Measurements from ENCODE around the gene SPRR4. TPM values are rescaled to one million over a fixed set of nuclear protein-coding genes. Genes with fewer than 3 reads are reported as not detected.

The SPRR4 gene
- total RNA-seq, 1 donor from 2014 or later, result not detected

DNA sequence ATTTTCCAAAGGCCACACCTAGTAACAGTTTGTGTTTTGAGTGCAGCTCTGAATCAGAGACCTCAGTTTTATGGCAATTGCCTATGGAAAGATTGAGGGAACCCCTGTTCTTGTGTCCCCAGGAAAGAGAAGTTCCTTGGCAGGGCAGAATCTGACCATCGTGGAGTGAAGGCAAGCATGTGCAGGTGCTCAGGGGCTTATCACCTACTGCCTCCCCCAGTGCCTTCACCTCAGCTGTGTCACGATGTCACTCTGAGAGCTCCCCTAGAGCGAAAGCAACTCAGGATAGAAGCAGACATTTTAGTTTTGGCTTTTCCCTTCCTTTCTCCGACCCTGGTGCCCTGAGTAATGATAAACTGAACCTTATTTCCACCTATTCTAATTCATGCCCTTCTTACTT lies 11.6 kb downstream of the SPRR4 start:
- Mint-ChIP-seq H3K27me3 (ENCODE audit: unreplicated experiment) (no peaks in the 10 kb centered on the region), H3K36me3 (ENCODE audit: unreplicated experiment) (no peaks in the 10 kb centered on the region), H3K4me1 (ENCODE audit: low read depth, unreplicated experiment) (peaks cover 3% of the 10 kb centered on the region), H3K4me3 (ENCODE audit: unreplicated experiment) (no peak overlapping the region), H3K27ac (ENCODE audit: unreplicated experiment) (no peak overlapping the region), H3K9me3 (ENCODE audit: unreplicated experiment) (no peaks in the 10 kb centered on the region)
- TF ChIP-seq, protein P1, sequence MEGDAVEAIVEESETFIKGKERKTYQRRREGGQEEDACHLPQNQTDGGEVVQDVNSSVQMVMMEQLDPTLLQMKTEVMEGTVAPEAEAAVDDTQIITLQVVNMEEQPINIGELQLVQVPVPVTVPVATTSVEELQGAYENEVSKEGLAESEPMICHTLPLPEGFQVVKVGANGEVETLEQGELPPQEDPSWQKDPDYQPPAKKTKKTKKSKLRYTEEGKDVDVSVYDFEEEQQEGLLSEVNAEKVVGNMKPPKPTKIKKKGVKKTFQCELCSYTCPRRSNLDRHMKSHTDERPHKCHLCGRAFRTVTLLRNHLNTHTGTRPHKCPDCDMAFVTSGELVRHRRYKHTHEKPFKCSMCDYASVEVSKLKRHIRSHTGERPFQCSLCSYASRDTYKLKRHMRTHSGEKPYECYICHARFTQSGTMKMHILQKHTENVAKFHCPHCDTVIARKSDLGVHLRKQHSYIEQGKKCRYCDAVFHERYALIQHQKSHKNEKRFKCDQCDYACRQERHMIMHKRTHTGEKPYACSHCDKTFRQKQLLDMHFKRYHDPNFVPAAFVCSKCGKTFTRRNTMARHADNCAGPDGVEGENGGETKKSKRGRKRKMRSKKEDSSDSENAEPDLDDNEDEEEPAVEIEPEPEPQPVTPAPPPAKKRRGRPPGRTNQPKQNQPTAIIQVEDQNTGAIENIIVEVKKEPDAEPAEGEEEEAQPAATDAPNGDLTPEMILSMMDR (IDR thresholded peaks at IDR 0.05; ENCODE audit: partially characterized antibody, unreplicated experiment), result no peak
- DNase-seq, result no peak

DNA sequence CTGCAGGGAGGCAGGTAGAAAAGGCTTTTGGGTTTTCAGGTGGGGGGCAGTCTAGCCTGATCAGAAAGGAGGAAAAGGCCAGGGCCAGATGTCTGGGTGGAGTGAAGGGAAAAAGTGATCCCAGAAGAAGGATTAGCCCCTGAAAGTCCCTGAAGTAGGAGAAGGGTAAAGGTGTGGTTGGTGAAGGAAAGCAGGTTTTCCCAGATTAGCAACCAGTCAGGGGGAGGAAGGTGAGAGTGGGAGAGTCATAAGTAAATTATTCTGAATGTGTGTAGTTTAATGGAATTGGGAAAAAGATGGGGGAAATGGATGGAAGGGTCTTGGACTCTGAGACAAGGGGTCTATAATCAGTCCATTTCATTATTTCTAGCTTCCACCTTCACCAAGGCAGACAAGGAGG lies 12.8 kb downstream of the SPRR4 start:
- Mint-ChIP-seq H3K27me3 (ENCODE audit: unreplicated experiment) (no peaks in the 10 kb centered on the region), H3K9me3 (ENCODE audit: unreplicated experiment) (no peaks in the 10 kb centered on the region), H3K27ac (ENCODE audit: unreplicated experiment) (no peak overlapping the region), H3K4me3 (ENCODE audit: unreplicated experiment) (peak overlapping the region; percentile 21), H3K4me1 (ENCODE audit: low read depth, unreplicated experiment) (peaks cover 3% of the 10 kb centered on the region), H3K36me3 (ENCODE audit: unreplicated experiment) (no peaks in the 10 kb centered on the region)
- no peak for DNase-seq
- TF ChIP-seq, protein P1 (IDR thresholded peaks at IDR 0.05; ENCODE audit: partially characterized antibody, unreplicated experiment), result no peak

DNA sequence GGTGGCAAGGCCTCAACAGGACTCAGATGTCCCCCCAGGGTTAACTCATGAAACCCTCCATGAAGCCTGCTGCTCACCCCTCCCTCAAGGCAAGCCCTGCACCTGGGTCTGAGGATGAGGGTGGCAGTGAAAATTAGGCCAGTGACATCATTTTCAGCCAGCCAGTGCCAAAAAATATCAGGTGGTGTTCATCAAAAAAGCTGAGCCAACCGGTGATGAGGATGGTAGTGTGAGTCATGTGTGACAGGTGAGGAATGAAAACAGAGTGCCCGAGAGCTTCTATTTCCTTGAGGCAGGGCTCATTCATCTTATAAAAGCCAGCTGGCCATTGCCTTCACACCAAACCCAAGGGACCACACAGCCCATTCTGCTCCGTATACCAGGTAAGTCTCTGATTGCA lies 13.3 kb downstream of the SPRR4 start, which contains the start of gene SPRR1A:
Gene SPRR1A, plus strand, starts transcription at position 339 of the 400 bp plus-strand sequence. CDS start 1,150 bp downstream, outside the sequence.
- Mint-ChIP-seq H3K4me3 (ENCODE audit: unreplicated experiment) (peak within 1 kb of the TSS; percentile 21), H3K27me3 (ENCODE audit: unreplicated experiment) (no peaks in the 10 kb centered on the region)

DNA sequence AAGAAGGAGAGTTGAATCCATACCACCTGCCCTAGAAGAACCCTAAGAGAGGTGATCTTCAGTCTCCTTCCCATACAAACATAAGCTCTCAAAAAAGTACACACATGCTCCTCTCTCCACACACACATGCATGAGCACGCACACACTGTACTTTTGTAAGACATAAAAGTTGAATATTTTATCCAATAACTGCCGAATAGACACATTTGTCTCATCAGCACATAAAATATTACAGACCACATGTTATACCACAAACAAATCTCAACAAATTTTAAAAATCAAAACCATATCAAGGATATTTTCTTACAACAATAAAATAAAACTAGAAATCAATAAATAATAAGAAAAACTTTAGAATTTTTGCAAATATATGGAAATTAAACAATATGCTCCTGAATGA lies 16.1 kb downstream of the SPRR4 start:
- H3K9me3 Mint-ChIP-seq (ENCODE audit: unreplicated experiment), result no peaks in the 10 kb centered on the region
- peaks cover 3% of the 10 kb centered on the region for H3K4me1 Mint-ChIP-seq (ENCODE audit: low read depth, unreplicated experiment)
- DNase-seq, result no peak
- H3K4me3 Mint-ChIP-seq (ENCODE audit: unreplicated experiment), result no peak overlapping the region
- TF ChIP-seq, protein P1 (IDR thresholded peaks at IDR 0.05; ENCODE audit: partially characterized antibody, unreplicated experiment), result no peak
- no peaks in the 10 kb centered on the region for H3K36me3 Mint-ChIP-seq (ENCODE audit: unreplicated experiment)
- no peak overlapping the region for H3K27ac Mint-ChIP-seq (ENCODE audit: unreplicated experiment)
- no peaks in the 10 kb centered on the region for H3K27me3 Mint-ChIP-seq (ENCODE audit: unreplicated experiment)

More for the DNA sequence above, 13.3 kb downstream of the SPRR4 start, which contains the start of gene SPRR1A:
- TF ChIP-seq, protein P1 (IDR thresholded peaks at IDR 0.05; ENCODE audit: partially characterized antibody, unreplicated experiment), result no peak
- peaks cover 3% of the 10 kb centered on the region for H3K4me1 Mint-ChIP-seq (ENCODE audit: low read depth, unreplicated experiment)
- no peak for DNase-seq
- H3K9me3 Mint-ChIP-seq (ENCODE audit: unreplicated experiment), result no peaks in the 10 kb centered on the region
- no peaks in the 10 kb centered on the region for H3K36me3 Mint-ChIP-seq (ENCODE audit: unreplicated experiment)
- H3K27ac Mint-ChIP-seq (ENCODE audit: unreplicated experiment), result no peak within 1 kb of the TSS

DNA sequence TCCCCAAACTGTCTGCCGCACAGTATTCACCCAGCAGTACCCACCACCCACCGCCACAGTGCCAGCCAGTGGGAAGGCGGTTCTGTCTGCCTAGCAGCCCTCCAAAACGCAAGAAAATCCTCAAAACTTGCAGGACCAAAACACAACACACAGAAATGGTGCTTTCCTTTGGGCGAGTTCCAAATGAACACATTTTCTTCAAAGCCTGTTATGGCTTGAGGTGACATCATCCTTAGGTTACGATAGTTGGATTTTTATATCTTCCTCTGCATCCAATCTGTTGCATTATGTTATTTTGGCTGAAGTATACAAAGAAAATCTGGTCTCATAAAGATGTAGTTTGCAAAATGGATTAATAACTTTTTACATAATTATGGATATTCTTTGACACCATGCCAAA lies 22.7 kb downstream of the SPRR4 start:
- TF ChIP-seq, protein P1 (IDR thresholded peaks at IDR 0.05; ENCODE audit: partially characterized antibody, unreplicated experiment), result no peak
- no peak overlapping the region for H3K27ac Mint-ChIP-seq (ENCODE audit: unreplicated experiment)
- no peaks in the 10 kb centered on the region for H3K27me3 Mint-ChIP-seq (ENCODE audit: unreplicated experiment)
- H3K36me3 Mint-ChIP-seq (ENCODE audit: unreplicated experiment), result no peaks in the 10 kb centered on the region
- H3K4me3 Mint-ChIP-seq (ENCODE audit: unreplicated experiment), result no peak overlapping the region
- H3K9me3 Mint-ChIP-seq (ENCODE audit: unreplicated experiment), result no peaks in the 10 kb centered on the region
- no peaks in the 10 kb centered on the region for H3K4me1 Mint-ChIP-seq (ENCODE audit: low read depth, unreplicated experiment)
- no peak for DNase-seq

Data from glutamatergic neuron (in vitro differentiated cells).